NCI-H1694 (cell line): Measurements from ENCODE around the gene NDUFS6.
A peak's percentile ranks its signal among the peaks of the same experiment; 100 is the strongest.

Source experiments
- DNase-seq: peaks from one replicate; lab custom pipeline; 2025; lab: John Stamatoyannopoulos, UW

Gene NDUFS6

DNA sequence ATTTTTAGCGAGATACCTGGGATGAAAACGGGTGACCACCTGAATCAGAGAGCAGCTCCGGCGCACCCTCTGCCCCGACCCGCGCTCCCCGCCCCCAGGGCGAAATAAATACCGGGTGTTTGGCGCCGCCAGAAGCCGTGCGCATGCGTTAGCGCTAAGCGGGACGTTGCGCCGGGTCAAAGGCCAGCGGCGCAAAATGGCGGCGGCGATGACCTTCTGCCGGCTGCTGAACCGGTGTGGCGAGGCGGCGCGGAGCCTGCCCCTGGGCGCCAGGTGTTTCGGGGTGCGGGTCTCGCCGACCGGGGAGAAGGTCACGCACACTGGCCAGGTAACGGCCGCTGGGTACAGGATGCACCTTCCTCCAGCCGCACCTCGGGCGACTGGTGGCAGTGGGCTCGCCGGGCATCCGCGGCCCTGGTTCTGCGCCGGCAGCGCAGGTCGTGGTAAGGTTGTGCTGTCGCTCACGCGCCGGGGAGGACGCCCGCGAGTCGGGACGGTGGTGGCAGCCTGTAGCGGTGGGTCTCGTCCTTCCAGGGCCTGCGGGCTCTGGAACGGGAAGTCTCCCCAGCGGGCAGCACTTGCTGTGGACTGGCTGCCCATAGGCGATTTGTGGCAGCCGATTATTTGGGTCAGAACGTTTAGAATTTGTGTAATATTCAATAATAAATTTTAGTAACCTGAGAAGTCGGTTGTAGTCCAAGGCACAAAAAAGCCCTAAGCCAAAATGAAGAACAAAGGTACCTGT is at the start of gene NDUFS6:
NDUFS6 (plus strand) TSS at position 186 of the 745 bp plus-strand sequence; CDS start at position 197, 11 bp downstream.
- DNase-seq = peak; percentile 49

DNA sequence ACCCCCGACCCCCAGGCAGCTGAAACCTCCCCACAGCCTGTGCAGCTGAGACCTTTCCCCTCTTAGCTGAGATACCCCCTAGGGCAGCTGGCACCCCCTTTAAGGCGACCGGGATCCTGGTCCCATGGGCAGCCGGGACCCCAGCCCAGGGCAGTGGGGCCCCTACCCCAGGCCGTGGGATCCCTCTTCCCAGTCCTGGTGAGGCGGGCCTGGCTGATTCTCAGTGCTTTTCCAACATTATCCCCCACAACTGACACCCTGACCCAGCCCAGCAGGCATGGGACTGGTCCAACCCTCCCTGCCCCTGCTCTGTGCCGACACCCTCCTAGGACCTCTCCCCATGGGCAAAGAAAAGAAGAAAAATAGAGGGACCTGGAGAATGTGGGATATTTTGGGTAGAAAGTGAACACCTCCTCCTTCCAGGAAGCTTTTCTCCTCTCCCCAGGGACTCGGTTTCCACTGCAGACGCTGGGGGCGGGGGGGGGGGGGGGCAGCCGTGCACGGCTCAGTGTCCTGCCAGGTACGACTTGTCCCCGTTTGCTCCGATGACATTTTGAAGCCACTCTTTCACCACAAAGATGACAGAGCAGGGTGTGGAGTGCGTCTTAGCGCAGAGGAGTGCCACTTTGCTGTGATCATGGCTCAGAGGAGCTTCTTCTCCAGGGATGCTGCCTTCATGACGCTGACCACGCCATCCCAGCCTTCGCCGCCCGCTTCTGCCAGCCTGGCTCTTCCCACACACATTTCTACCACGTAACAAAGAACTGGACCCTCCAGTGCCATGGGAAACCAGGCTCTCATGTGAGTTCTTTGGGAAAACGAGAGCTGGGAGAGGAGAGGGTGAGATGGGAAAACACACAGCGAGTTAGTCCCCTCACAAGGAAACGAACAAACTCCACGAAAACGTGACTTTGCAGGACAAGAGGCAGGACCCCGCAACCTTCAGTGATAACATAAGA is 49.1 kb upstream of the NDUFS6 start:
- no peak for DNase-seq

DNA sequence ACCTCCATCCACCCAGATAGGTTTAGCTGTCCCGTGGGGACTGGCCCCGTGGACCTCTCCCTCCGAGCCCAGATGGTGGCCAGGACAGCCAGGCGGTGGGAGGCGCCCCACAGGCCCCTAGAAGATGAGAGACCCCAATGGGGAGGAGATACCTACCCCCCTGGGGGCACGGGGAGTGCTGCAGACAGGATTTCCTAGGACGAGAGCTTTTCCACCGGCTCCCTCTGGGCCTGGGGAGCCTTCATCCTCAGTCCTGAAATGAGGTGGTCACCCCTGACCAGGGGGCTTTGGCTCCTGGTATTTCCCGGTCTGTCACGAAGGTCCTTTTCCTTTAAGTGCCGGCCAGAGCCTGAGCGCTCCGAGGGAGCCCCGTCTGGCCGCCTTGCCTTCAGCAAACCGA is 48.3 kb upstream of the NDUFS6 start:
- DNase-seq = no peak

DNA sequence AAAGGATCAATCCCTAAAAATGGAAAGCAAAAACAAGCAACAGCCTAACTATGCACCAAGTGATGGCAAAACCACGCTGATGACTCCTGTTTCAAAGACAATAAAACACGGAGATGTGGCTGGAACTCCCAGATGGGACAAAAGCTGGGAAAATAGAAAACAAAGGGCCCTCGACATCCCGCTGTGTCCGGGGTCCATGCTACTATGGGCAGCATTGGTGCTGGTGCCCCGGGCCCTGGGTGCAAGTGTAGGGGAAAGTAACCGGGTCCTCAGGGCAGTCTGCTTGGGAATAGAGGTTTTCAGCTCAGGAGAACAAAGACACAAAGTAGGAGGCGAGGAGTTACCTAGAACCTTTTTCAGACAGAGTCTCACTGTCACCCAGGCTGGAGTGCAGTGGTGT is 47.7 kb upstream of the NDUFS6 start:
- DNase-seq = no peak

DNA sequence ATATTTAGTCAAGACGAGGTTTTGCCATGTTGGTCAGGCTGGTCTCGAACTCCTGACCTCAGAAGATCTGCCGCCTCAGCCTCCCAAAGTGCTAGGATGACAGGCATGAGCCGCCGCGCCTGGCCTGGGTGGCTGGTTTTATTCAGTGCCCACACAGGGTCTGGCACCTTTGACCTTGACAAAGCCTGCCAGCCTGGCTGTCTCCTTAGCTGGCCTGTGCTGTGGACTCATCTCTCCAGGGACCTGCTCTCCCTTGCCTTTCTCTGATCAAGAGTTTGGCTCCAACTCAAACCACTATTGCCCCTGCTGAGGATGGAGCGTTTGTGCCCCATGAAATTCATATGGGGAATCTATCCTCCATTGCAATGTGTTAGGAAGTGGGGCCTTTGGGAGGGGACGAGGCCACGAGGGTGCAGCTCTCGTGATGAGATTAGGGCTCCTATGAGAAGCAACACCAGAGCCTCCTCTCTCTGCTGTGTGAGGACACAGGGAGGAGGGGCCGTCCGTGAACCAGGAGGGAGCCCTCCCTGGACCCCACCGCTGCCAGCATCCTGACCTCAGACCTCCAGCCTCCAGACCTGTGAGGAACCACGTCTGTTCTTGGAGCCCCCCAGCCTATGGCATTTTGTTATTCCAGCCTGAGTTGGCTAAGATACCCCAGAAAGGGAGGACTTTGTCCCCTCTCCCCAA is 46.5 kb upstream of the NDUFS6 start:
- DNase-seq = no peak

DNA sequence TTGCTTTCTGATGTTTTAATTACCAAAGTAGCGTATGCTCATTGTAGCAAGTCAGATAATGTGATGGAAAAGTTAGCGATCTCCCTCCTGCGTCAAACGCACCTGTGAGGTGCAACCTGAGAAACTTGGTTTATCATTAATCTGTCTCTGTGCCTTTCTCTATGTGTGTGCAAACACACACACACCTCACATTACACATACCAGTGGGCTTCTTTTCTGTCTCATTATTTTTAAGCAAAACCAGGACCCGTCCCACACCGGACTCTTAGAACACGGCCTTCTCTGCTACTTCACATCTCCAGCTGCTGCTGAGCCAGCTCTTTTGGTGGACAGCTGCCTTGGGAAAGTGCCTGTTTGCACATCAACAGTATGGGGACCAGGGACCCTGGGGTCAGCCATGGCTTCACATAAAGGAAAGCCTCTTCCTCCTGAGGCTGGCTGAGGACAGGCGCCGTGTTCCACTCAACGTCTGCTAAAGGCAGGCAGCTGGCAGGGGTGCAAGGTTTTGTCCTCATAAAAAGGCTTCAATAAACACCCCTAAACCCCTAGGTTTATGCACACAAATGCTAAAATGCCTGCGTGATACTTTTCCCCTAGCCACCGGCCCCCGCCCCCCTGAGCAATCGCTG is 45.8 kb upstream of the NDUFS6 start:
- no peak for DNase-seq

DNA sequence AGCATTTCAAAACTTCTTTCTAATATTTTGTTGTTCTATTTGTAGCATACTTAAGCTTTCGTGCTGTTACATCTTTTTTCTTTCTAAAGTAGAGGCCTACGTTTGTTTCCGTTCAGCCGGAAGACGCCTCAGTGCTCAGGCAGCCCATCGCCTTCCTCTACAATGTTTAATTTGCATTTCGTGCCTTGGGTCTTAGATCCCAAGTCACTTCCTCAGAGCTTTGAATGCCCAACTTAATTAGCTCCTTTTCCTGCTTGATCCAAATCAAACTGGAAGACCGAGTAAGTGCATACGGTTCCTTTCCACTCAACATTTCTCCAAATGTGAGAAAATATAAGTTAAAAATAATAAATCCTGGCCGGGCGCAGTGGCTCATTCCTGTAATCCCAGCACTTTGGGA is 44.7 kb upstream of the NDUFS6 start:
- no peak for DNase-seq

DNA sequence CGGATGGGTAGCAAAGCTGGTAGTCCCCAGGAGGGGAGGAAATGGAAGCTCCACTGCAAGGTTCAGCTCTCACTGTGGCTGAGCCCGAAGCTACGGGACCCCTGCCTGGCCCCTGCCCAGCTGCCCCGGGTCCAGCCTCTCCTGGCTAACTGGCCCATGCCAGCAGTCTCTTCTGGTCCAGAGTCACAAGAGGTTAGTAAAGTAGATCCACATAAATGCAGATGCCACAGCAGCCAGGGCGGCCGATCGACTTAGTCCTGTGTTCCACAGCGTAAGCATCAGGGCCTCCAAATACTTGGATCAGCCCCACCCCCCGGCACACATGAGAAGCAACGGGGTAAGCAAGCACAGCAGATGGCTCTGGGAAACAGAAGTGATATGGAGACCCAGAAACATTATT is 43.7 kb upstream of the NDUFS6 start:
- DNase-seq = no peak

DNA sequence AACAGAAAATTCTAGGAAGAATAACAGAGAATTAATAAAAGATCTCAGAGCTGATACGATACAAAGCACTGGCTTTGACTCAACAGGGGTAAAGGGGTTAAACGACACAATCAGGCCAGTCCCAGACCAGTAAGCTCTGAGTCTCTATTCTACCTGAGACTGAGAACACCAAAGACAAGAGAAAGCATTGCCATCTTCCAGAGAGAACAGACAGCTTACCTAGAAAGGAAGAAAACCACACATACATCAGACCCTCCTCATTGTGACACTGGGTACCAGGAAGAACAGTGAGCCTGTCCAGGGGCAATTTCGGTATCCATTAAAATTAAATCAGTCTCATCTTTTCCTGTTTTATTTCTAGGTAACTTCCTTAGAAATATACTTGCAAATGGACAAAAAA is 42.6 kb upstream of the NDUFS6 start:
- no peak for DNase-seq

DNA sequence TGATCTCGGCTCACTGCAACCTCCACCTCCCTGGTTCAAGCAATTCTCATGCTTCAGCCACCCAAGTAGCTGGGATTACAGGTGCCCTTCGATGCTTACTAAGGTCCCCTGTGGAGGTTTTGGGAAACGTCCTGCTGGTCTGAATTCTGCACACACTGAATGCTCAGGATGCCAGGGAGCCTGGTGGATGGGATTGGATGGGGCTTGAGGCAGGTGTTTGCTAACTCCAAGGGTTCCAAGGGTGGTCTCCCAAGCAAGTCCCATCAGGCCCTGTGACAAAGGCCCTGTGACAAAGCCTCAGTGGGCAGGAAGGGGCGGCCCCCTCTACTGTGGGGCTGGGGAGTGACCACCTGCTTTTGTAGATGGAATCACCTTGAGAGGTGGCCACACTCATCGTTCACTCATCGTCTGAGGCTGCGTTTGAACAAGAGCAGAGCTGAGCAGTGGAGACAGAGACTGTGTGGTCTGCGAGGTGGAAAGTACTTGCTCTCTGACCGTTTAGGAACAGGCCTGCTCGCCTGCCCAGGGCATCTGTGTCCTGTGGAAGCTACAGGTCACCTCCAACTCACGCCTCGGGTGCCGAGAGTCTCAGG is 41.7 kb upstream of the NDUFS6 start:
- DNase-seq = no peak

DNA sequence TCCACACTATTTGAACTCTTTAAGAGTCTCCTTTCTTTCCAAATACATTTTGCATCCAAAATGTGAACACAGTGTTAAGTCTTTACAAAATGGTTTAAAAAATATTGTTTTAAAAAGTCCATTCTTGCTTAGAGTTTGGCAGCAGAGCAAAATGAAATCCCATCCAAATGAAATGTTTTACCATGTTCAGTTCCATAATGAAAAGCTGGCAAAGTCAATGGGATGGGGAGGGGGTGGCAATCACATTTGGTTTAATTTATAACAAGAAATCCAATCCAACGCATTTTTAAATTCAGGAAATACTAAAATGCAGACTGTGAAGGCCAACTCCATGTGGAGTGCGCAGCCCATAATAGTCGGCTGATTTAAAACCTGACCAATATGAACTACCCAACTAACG is 41.0 kb upstream of the NDUFS6 start:
- no peak for DNase-seq

DNA sequence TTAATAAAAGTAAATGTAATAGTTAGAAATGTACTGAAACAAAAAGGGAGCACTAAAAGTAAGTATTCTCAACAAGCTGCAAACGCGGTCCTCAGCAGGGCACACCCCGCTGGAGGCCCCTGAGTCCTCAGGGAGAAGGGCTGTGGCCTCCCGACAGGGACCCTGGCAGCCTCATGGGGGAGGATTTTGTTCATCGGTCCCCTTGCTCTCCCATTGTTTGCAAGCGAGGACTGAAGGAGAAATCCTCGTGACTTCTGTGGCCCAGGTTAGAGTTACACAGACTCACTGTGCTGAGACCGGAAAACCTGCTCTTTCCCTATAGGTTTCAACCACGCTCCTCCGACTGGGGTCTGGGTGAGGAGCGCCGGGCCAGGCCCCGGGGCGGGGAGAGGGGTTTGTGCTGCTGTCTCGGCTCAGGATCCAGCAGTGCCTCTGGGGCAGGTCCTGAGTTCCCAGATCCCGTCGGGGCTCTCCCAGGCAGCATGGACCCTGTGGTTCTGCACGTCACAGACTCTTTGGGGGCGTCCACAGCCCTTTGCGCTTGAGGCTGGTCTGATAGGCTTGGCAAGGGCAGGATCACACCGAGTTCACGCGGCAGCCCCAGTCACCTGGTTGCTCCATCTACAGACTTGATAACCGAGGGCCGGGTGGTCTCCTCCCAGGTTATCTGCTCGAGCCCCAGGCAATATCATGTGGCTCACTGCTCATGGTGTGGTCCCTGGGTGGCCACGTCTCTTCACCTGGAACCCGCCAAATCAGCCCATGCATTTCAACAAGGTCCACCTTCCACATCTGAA is 40.4 kb upstream of the NDUFS6 start:
- DNase-seq = no peak

DNA sequence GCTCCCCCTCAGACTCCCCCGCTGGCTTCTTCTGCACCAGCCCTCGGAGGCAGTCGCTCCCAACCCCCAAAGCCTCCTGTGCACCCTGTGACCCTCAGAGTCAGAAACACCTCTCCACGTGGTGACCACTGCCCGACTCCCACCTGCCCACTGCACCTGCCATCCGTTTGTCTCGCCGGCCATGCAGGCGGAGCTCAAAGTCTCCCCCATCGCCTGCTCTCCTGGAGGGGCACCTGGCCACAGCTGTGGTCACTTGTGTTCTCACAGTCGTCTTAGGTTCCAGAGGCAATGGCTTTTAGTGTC is 39.8 kb upstream of the NDUFS6 start:
- DNase-seq = no peak

DNA sequence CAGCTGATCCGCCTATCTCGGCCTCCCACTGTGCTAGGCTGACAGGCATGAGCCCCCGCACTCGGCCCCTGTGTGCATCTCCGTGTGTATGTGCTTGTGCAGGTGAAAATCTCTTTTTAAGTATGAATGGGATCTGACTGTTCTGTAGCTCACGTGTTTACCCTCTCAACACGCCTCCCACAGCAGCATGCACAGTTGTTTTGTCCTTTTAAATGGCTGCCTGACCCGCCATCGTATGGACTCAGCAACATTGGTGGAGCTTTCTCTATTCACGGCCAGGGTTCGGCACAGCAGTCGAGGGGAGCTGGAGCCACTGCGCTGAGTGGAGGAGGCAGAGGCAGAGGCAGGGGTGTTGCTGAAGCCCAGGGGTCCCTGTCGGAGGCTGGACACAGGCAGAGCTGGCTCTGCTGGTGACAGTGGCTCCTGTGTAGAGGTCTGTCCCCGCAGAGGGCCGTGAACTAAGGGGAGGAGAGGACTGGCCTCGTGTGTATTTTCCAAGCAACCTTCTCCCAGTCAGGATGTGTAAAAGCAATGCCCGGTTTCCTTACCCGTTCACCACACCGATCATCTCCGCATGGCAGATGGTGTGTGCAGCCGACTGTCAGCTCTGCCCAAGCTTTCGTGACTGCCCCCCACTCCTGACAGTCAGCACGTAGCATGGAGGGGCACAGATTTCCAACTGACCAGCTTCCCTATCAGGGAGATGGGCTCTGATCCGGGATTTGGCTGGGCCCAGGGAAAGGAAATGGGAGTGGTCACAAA is 38.9 kb upstream of the NDUFS6 start:
- no peak for DNase-seq

DNA sequence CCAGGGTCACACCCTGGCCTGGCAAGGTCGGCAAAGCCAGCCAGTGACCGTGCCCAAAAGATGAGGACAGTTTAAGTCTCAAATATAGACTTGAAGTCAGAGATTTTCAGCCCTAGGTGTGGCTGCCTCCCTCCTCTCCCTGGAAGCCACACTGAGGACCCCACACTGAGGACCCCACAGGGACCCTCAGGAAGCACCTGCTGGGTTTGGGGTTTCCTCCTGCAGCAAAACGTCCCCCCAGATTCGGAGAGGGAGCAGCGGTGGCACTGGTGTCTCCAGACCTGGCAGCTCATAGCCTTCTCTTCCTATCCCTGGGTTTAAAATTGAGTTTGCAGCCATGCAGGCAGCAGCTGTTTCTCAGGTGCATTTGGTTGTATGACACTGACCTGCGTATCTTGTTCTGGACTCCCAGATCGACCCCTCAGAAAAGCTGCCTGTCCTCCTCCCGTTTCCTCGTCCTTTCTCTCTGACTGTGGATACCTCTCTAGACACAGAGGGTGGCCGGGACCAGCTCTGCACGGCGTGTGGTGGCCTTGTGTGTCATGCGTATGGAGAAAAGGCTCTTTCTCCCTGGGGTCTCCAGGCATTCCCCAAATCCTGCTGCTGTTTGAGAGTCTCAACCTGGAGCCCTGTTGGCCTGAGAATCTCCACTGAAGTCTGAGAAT is 38.2 kb upstream of the NDUFS6 start:
- no peak for DNase-seq

DNA sequence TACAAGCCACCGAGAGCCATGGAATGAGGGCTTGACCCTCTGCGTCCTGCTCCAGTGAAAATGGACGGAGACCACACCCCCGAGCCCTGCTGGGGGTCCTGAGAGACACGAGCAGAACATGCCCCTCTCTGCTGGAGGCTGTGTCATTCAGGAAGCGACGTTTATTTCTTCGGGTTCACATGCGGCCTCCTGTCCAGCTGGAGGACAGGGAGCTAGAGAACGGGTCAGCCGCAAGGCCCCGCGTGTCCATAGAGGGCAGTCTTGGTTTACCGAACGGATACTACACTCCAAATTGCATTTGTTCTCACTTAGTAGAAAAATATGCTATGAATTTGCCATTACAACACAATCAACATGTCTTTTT is 37.7 kb upstream of the NDUFS6 start:
- no peak for DNase-seq

DNA sequence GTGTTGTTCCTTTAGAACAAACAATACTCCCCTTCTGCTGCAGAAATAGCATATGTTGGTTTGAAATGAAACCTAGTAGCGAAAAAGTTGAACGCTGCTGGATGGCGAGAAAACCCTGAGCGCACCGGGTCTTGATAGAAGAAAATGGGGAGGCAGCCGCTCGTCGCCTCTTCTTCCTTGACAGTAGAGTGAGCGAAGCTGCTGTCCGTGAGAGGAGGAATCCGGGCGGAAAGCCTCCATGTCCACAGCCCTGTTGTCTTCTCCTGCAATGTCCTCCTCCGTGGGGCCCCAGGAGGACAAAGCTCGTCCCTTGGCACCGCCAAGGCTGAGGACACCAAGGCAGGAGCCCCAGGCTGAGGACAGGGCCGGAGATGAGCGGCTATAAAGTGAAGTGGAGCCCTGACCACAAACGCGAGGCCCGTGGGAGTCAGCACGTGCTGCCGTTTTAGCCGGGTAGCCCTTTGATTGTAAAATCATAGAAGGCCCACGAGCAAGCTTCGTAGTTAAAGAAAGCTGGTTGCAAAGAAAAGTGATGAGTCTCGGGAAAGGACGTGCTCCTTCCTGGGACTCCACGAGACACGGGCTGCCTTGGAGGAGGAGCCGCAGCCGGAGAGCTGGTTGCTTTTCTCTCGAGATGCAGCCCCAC is 37.1 kb upstream of the NDUFS6 start:
- DNase-seq = no peak

DNA sequence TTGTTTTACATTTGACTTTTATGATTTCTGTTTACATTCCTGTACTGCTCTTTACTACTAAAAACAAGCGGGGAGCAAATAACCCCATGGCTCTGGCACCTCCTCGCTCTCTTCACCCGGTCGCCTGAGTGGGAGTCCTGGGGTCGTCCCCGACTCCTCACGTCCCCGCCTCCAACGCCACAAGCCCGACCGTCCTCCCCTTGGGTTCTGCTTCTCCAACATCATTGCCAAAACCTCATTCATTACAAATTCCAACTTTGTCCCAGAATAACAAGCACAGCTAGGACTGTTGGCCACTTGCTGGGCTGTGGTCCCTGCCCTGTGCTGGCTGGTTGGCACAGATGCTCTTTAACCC is 36.6 kb upstream of the NDUFS6 start:
- DNase-seq = no peak

DNA sequence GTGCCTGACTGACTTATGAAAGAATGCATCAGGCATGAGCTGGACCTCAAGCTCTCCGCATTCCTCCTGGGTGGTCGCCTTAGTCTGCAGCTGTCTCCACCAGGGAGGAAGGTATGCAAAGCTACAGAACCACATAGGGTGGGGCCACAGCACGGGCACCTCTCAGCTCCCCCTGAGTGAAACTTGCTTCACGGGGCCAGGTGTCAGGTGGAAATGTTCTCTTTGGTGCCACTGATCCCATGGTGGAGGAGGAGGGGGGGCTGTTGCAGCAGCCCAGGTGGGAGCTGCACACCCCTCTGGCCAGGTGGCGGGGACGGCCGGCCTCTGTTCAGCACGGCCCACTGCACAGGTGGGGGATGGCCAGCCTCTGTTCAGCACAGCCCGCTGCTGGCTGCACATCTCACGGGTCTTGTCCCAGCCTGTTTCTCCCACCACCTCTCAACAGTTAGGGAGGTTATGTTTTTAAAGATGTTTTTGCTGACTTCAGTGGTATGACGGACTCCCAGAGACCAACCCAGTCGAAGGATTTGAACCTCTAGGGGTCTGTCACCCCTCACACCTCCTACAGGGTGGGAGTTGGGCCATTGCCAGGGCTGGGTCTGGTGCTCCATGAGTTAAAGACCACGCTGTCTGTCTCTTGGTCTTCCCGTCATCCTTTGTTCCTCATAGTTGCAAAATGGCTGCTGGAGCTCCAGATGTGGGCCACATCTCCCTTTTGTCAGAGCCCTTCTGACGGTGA is 35.9 kb upstream of the NDUFS6 start:
- no peak for DNase-seq
